NCI-H526 (cell line): ENCODE results near the gene PHYHD1.

Experiments
- DNase-seq, 2 experiments: peaks; one replicate each; lab custom pipeline; 2025; lab: John Stamatoyannopoulos, UW

The PHYHD1 gene

GRCh38 chr9:128972956-128973355 is 52.2 kb downstream of the PHYHD1 start:
- DNase-seq: no peak

GRCh38 chr9:128979111-128979510 is 58.3 kb downstream of the PHYHD1 start:
- no peak for DNase-seq

GRCh38 chr9:128983536-128983935 is 62.8 kb downstream of the PHYHD1 start:
- DNase-seq: no peak

- no peak for DNase-seq
These were observed 65.9 kb downstream of the PHYHD1 start for GRCh38 chr9:128986671-128987070.

GRCh38 chr9:128987805-128988204 is 67.0 kb downstream of the PHYHD1 start:
- DNase-seq: no peak
